ENCODE measurements around the gene FANK1. TPM values are rescaled to one million over a fixed set of nuclear protein-coding genes. Genes with fewer than 3 reads are reported as not detected.
A peak's percentile ranks its signal among the peaks of the same experiment; 100 is the strongest.

Gene FANK1
- total RNA-seq, 2 donors from 2014 or later, result 1.0 to 7.3 TPM

- H3K27ac ChIP-seq, result no peak overlapping the region
- ATAC-seq (no peak), DNase-seq (no peak)
- H3K4me3 ChIP-seq, result no peak overlapping the region
- TF ChIP-seq CTCF (IDR thresholded peaks at IDR 0.05) (no peak), POLR2A (IDR thresholded peaks at IDR 0.05) (no peak)
- no peaks in the 10 kb centered on the region for H3K9me3 ChIP-seq
- no peaks in the 10 kb centered on the region for H3K4me1 ChIP-seq
- WGBS, 2 donors, result 89 to 92% methylated on average over 6 of the region's 6 CpGs
- H3K27me3 ChIP-seq, result no peaks in the 10 kb centered on the region
- H3K36me3 ChIP-seq (replicated peaks in 1 of 2; ENCODE audit: insufficient read depth in 1 of 2, low read depth in 2 of 2), result no peaks in the 10 kb centered on the region
- intact Hi-C loops (cut with DNase I), result no loop called here
These were observed 98.2 kb downstream of the FANK1 start for GRCh38 chr10:125994601-125995000.

GRCh38 chr10:125995726-125996304, 99.5 kb downstream of the FANK1 start:
- H3K4me1 ChIP-seq, result no peaks in the 10 kb centered on the region
- no peaks in the 10 kb centered on the region for H3K9me3 ChIP-seq
- no peak for ATAC-seq

GRCh38 chr10:125997586-125997985, 101.2 kb downstream of the FANK1 start:
- 93 to 95% methylated on average over 12 of the region's 12 CpGs for WGBS, 2 donors
- ATAC-seq, result no peak

More at GRCh38 chr10:125995726-125996304, 99.5 kb downstream of the FANK1 start:
- TF ChIP-seq CTCF (IDR thresholded peaks at IDR 0.05) (no peak), POLR2A (IDR thresholded peaks at IDR 0.05) (no peak)
- intact Hi-C loops (cut with DNase I), result no loop called here
- no peaks in the 10 kb centered on the region for H3K27me3 ChIP-seq
- DNase-seq, result no peak
- H3K36me3 ChIP-seq (replicated peaks in 1 of 2; ENCODE audit: insufficient read depth in 1 of 2, low read depth in 2 of 2), result no peaks in the 10 kb centered on the region
- no peak overlapping the region for H3K4me3 ChIP-seq
- WGBS, 2 donors, result 91% methylated on average over 9 of the region's 9 CpGs
- H3K27ac ChIP-seq, result no peak overlapping the region

GRCh38 chr10:125999694-126000093, 103.3 kb downstream of the FANK1 start:
- WGBS, 2 donors, result 61 to 64% methylated on average over 3 of the region's 3 CpGs
- no peaks in the 10 kb centered on the region for H3K4me1 ChIP-seq
- intact Hi-C loops (cut with DNase I), result no loop called here
- H3K4me3 ChIP-seq, result no peak overlapping the region
- no peak overlapping the region for H3K27ac ChIP-seq
- H3K36me3 ChIP-seq (replicated peaks in 1 of 2; ENCODE audit: insufficient read depth in 1 of 2, low read depth in 2 of 2), result no peaks in the 10 kb centered on the region
- H3K27me3 ChIP-seq, result no peaks in the 10 kb centered on the region
- H3K9me3 ChIP-seq, result no peaks in the 10 kb centered on the region
- no peak for ATAC-seq
- TF ChIP-seq CTCF (IDR thresholded peaks at IDR 0.05) (no peak), POLR2A (IDR thresholded peaks at IDR 0.05) (no peak)
- DNase-seq, result no peak

More at GRCh38 chr10:125997586-125997985, 101.2 kb downstream of the FANK1 start:
- intact Hi-C loops (cut with DNase I), result no loop called here
- TF ChIP-seq POLR2A (IDR thresholded peaks at IDR 0.05), result no peak
- no peak for TF ChIP-seq CTCF (IDR thresholded peaks at IDR 0.05)
- no peak for DNase-seq
- H3K27ac ChIP-seq, result no peak overlapping the region
- no peaks in the 10 kb centered on the region for H3K36me3 ChIP-seq (replicated peaks in 1 of 2; ENCODE audit: insufficient read depth in 1 of 2, low read depth in 2 of 2)
- no peaks in the 10 kb centered on the region for H3K27me3 ChIP-seq
- no peak overlapping the region for H3K4me3 ChIP-seq
- H3K4me1 ChIP-seq, result no peaks in the 10 kb centered on the region
- H3K9me3 ChIP-seq, result no peaks in the 10 kb centered on the region

DNA sequence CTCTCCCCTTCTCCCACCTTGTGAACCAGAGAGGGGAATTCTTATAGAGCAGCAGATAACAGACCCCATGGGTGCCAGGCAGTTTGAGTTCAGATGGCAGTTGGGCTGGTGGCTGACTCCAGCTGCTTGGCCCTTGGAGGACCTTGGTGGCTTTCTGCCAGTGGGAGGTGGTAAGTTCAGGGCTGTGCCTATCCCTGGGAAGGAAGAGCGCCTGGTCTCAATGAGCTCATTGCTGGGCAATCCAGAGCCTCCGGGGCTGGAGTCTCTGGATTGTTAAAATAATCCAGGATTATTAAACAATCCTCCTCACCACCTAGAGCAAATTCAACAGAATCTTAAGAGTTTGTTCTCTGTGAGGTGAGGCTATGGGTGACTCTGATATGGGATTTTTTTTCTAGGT, 105.2 kb downstream of the FANK1 start:
- Histone ChIP-seq H3K9me3 (no peaks in the 10 kb centered on the region), H3K4me1 (no peaks in the 10 kb centered on the region), H3K27ac (no peak overlapping the region), H3K4me3 (no peak overlapping the region), H3K27me3 (no peaks in the 10 kb centered on the region), H3K36me3 (replicated peaks in 1 of 2; ENCODE audit: insufficient read depth in 1 of 2, low read depth in 2 of 2) (no peaks in the 10 kb centered on the region)
- ATAC-seq (no peak), DNase-seq (peak; percentile 34 to 75 (median 58))
- intact Hi-C loops (cut with DNase I), result no loop called here
- TF ChIP-seq CTCF (IDR thresholded peaks at IDR 0.05) (no peak), POLR2A (IDR thresholded peaks at IDR 0.05) (no peak)
- 48 to 56% methylated on average over 2 of the region's 2 CpGs for WGBS, 2 donors
